OCI-LY7 (cell line): ENCODE data around the gene CD6.

Source experiments
- EZH2phosphoT487 ChIP-seq: fragments of 200-600 bp; sonication (generic); IDR thresholded peaks from 2 replicates; pipeline ENCODE4 v1.6.1; 2018; ENCODE audit warnings: low read depth, borderline replicate concordance, mild to moderate bottlenecking, mixed run types, antibody characterized with exemption, low read length, moderate library complexity, mixed read lengths
- TF ChIP-seq, protein P1 (sequence below): fragments of 200-600 bp; sonication (generic); conservative IDR thresholded peaks from 2 replicates; pipeline ENCODE4 v1.5.1; 2014; ENCODE audit warnings: mild to moderate bottlenecking, antibody characterized with exemption, low read length, moderate library complexity, mixed read lengths

- TF ChIP-seq, protein P1, sequence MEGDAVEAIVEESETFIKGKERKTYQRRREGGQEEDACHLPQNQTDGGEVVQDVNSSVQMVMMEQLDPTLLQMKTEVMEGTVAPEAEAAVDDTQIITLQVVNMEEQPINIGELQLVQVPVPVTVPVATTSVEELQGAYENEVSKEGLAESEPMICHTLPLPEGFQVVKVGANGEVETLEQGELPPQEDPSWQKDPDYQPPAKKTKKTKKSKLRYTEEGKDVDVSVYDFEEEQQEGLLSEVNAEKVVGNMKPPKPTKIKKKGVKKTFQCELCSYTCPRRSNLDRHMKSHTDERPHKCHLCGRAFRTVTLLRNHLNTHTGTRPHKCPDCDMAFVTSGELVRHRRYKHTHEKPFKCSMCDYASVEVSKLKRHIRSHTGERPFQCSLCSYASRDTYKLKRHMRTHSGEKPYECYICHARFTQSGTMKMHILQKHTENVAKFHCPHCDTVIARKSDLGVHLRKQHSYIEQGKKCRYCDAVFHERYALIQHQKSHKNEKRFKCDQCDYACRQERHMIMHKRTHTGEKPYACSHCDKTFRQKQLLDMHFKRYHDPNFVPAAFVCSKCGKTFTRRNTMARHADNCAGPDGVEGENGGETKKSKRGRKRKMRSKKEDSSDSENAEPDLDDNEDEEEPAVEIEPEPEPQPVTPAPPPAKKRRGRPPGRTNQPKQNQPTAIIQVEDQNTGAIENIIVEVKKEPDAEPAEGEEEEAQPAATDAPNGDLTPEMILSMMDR, result 0 out of 2 replicates have a peak, but pooled peaks have one; percentile 6
- TF ChIP-seq EZH2phosphoT487, result no peak
Observed at GRCh38 chr11:60968223-60968622, 3.3 kb upstream of the CD6 start.
